ENCODE results near the gene KIF17. TPM values are rescaled to one million over a fixed set of nuclear protein-coding genes. Genes with fewer than 3 reads are reported as not detected.

The KIF17 gene
- polyA plus RNA-seq, 1 of the 3 experiments (the other 2 are of a cell fraction): 4.3 TPM

GRCh38 chr1:20625176-20626097, 92.4 kb downstream of the KIF17 start:
- Histone ChIP-seq H3K9me3 (no peaks in the 10 kb centered on the region), H3K9me2 (no peaks in the 10 kb centered on the region), H3K36me3 (replicated peaks in 1 of 2; ENCODE audit: control insufficient read depth in 1 of 2, insufficient read depth in 2 of 2, low read length in 1 of 2) (no peaks in the 10 kb centered on the region), H2AFZ (ENCODE audit: low read depth) (no peak overlapping the region), H3K9ac (no peak overlapping the region), H3F3A (replicated peaks; ENCODE audit: insufficient read depth) (no peaks in the 10 kb centered on the region), H3K79me2 (ENCODE audit: insufficient read depth) (no peaks in the 10 kb centered on the region), H3K27me3 (ENCODE audit: insufficient read depth) (no peaks in the 10 kb centered on the region), H3K27ac (ENCODE audit: low read depth in 2 of 2, low read length in 1 of 2) (no peak overlapping the region), H4K20me1 (ENCODE audit: insufficient read depth) (no peaks in the 10 kb centered on the region), H3K4me1 (ENCODE audit: control insufficient read depth in 1 of 2, insufficient read depth in 2 of 2, low read depth in 1 of 2, low read length in 1 of 2) (no peaks in the 10 kb centered on the region; a peak in 1 of 4 replicates), H3K4me2 (no peak overlapping the region), H3K4me3 (ENCODE audit: low read depth in 2 of 2, low read length in 1 of 2) (no peak overlapping the region)
- ChIA-PET CTCF (interaction anchor here (2.5 kb wide), 1 partner anchor 8 kb away, joined by 12 read pairs; the partner anchor contains the start of gene PINK1), POLR2A (no interaction called here)
- no peak for DNase-seq
- TF ChIP-seq PBX3 (IDR thresholded peaks at IDR 0.05): no peak
- TF ChIP-seq FOSL2 (IDR thresholded peaks at IDR 0.05; ENCODE audit: borderline replicate concordance, low read depth): no peak
- no peak for TF ChIP-seq RXRA (IDR thresholded peaks at IDR 0.05; ENCODE audit: borderline replicate concordance, low read depth)
- TF ChIP-seq, protein P1, sequence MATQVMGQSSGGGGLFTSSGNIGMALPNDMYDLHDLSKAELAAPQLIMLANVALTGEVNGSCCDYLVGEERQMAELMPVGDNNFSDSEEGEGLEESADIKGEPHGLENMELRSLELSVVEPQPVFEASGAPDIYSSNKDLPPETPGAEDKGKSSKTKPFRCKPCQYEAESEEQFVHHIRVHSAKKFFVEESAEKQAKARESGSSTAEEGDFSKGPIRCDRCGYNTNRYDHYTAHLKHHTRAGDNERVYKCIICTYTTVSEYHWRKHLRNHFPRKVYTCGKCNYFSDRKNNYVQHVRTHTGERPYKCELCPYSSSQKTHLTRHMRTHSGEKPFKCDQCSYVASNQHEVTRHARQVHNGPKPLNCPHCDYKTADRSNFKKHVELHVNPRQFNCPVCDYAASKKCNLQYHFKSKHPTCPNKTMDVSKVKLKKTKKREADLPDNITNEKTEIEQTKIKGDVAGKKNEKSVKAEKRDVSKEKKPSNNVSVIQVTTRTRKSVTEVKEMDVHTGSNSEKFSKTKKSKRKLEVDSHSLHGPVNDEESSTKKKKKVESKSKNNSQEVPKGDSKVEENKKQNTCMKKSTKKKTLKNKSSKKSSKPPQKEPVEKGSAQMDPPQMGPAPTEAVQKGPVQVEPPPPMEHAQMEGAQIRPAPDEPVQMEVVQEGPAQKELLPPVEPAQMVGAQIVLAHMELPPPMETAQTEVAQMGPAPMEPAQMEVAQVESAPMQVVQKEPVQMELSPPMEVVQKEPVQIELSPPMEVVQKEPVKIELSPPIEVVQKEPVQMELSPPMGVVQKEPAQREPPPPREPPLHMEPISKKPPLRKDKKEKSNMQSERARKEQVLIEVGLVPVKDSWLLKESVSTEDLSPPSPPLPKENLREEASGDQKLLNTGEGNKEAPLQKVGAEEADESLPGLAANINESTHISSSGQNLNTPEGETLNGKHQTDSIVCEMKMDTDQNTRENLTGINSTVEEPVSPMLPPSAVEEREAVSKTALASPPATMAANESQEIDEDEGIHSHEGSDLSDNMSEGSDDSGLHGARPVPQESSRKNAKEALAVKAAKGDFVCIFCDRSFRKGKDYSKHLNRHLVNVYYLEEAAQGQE (IDR thresholded peaks at IDR 0.05; ENCODE audit: low read depth, low read length): no peak
- TF ChIP-seq TEAD4 (IDR thresholded peaks at IDR 0.05; ENCODE audit: borderline replicate concordance, insufficient read depth): no peak
- WGBS (ENCODE audit: low lambda C conversion rate): 76% methylated on average over 3 of the region's 3 CpGs

DNA sequence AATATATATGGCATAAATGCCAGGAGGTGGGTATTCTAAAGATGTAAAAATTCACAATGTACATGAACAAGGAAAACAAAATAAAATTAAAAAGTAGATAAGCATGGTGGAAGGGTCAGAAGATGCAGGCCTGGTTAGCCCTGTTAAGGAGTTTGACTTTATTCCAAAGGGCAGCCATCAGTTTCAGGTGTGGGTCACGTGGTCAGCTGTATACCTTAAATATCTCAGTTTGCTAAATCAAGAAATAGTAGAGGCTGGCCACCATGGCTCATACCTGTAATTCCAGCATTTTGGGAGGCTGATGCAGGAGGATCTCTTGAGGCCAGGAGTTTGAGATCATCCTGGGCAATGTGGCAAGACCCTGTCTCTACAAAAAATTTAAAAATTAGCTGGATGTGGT, 93.1 kb downstream of the KIF17 start:
- TF ChIP-seq PBX3 (IDR thresholded peaks at IDR 0.05) (no peak), USF1 (IDR thresholded peaks at IDR 0.05; ENCODE audit: borderline replicate concordance, low read depth) (no peak), RAD21 (IDR thresholded peaks at IDR 0.05; ENCODE audit: low read length) (no peak), RCOR1 (IDR thresholded peaks at IDR 0.05; ENCODE audit: low read length) (no peak), NFIC (IDR thresholded peaks at IDR 0.05; ENCODE audit: borderline replicate concordance) (no peak), CHD2 (IDR thresholded peaks at IDR 0.05; ENCODE audit: low read length, partially characterized antibody) (no peak)
- TF ChIP-seq, protein P2, sequence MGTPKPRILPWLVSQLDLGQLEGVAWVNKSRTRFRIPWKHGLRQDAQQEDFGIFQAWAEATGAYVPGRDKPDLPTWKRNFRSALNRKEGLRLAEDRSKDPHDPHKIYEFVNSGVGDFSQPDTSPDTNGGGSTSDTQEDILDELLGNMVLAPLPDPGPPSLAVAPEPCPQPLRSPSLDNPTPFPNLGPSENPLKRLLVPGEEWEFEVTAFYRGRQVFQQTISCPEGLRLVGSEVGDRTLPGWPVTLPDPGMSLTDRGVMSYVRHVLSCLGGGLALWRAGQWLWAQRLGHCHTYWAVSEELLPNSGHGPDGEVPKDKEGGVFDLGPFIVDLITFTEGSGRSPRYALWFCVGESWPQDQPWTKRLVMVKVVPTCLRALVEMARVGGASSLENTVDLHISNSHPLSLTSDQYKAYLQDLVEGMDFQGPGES (IDR thresholded peaks at IDR 0.05; ENCODE audit: low read depth, low read length): no peak
- 50% methylated on average over 1 of the region's 1 CpG for WGBS (ENCODE audit: low lambda C conversion rate)

More for the DNA sequence above, 93.1 kb downstream of the KIF17 start:
- H3K9ac ChIP-seq: no peak overlapping the region
- no peaks in the 10 kb centered on the region; a peak in 1 of 4 replicates for H3K4me1 ChIP-seq (ENCODE audit: control insufficient read depth in 1 of 2, insufficient read depth in 2 of 2, low read depth in 1 of 2, low read length in 1 of 2)
- H3K4me2 ChIP-seq: no peak overlapping the region
- no peaks in the 10 kb centered on the region for H3K9me3 ChIP-seq
- H3K27ac ChIP-seq (ENCODE audit: low read depth in 2 of 2, low read length in 1 of 2): no peak overlapping the region
- no peaks in the 10 kb centered on the region for H3K9me2 ChIP-seq
- H3K36me3 ChIP-seq (replicated peaks in 1 of 2; ENCODE audit: control insufficient read depth in 1 of 2, insufficient read depth in 2 of 2, low read length in 1 of 2): no peaks in the 10 kb centered on the region
- H3K79me2 ChIP-seq (ENCODE audit: insufficient read depth): no peaks in the 10 kb centered on the region
- DNase-seq: no peak
- H4K20me1 ChIP-seq (ENCODE audit: insufficient read depth): no peaks in the 10 kb centered on the region
- no peaks in the 10 kb centered on the region for H3F3A ChIP-seq (replicated peaks; ENCODE audit: insufficient read depth)
- H3K4me3 ChIP-seq (ENCODE audit: low read depth in 2 of 2, low read length in 1 of 2): no peak overlapping the region
- CTCF ChIA-PET: interaction anchor here (0.7 to 2.5 kb wide), 3 partner anchors 9 to 49 kb away, joined by 3 to 12 read pairs (median 3); partner anchors contain the start of gene PINK1
- POLR2A ChIA-PET: no interaction called here
- H2AFZ ChIP-seq (ENCODE audit: low read depth): no peak overlapping the region
- H3K27me3 ChIP-seq (ENCODE audit: insufficient read depth): no peaks in the 10 kb centered on the region

All from SK-N-SH (cell line).